ENCODE data around the gene EXOC7. TPM values are rescaled to one million over a fixed set of nuclear protein-coding genes. Genes with fewer than 3 reads are reported as not detected.
A peak's percentile ranks its signal among the peaks of the same experiment; 100 is the strongest.
"Not testable (repeated sequence)": the region's sequence is repeated elsewhere in the genome, so short reads cannot be mapped to it uniquely, and the experiment has no call there.

The EXOC7 gene
- total RNA-seq, 2 experiments from 2014 or later: 163 to 164 TPM

DNA sequence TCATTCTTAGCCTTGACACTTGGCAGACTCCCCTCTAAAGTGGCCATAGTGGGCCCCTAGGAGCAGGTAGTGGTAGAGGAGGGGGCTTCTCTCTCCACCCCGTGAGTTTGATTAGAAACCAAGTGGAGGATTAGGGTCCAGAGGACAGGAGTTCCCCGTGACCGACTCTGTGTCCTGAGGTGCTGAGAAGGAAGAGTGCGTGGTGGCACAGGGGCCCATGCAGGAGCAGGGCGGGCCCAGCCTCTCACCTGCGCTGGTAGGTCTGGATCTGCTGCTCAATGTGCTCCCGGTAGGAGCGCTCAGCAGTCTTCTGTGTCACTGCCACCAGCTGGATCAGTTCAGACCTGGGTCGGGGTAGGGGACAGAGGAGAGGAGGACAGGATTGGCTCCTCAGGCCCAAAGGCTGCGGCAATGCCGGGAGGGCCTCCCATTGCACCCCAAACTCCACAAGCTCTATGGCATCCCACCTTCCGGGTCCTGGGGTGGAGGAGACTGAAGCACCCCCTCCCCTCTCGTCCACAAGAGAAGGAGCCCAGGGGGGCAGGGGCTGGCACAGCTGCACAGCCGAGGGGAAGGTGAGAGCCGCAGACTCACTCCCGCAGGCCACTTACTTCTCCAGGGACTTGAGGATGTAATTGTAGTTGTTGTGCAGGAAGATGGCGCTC is 18.4 kb downstream of the EXOC7 start:
- Mint-ChIP-seq H3K9me3 (no peaks in the 10 kb centered on the region), H3K27ac (no peak overlapping the region), H3K4me1 (no peaks in the 10 kb centered on the region), H3K36me3 (peaks cover 6% of the 10 kb centered on the region), H3K4me3 (no peak overlapping the region), H3K27me3 (no peaks in the 10 kb centered on the region)
- POLR2A ChIA-PET: interaction anchor here (1.0 kb wide), 1 partner anchor 8 kb away, joined by 3 read pairs; no protein-coding TSS in a partner anchor
- no peak for DNase-seq
- ATAC-seq (ENCODE audit: low read depth): no peak

DNA sequence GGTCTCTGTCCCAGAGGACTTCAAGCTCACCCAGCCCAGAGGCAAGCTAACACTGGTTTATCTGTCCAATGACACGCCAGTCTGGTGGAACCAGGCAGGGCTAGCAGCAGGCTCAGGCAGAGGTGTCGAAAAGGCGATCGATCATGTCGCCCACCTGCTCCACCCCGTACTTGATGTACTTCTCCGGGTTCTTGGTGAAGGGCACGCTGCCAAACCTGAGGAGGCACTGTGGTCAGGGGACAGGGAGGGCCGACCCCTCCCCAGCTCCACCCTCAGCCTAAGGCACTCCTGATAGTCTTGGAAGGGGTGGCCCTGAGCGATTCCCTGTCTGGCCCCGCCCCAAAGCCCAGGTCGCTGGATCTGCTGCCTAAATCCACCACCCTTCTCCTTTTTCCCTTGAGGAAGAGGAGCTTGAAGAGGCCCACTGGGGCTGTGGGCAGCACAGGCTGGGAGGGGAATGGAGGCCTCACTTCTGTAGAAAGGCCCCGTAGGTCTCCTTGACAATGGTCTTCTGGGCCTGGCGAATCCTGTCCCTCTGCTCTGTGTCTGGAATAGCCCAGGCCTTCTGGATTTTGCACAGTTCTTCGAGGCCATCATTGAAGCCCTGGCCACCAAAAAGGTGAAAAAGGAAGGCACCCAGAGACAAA is 19.9 kb downstream of the EXOC7 start:
- Mint-ChIP-seq H3K4me1 (no peaks in the 10 kb centered on the region), H3K27me3 (peaks cover 8% of the 10 kb centered on the region), H3K4me3 (no peak overlapping the region), H3K9me3 (no peaks in the 10 kb centered on the region), H3K27ac (no peak overlapping the region), H3K36me3 (peaks cover 4% of the 10 kb centered on the region)
- POLR2A ChIA-PET: interaction anchor here (1.0 kb wide), 1 partner anchor 11 kb away, joined by 3 read pairs; the partner anchor contains the start of gene SRP68
- DNase-seq (no peak), ATAC-seq (ENCODE audit: low read depth) (no peak)

DNA sequence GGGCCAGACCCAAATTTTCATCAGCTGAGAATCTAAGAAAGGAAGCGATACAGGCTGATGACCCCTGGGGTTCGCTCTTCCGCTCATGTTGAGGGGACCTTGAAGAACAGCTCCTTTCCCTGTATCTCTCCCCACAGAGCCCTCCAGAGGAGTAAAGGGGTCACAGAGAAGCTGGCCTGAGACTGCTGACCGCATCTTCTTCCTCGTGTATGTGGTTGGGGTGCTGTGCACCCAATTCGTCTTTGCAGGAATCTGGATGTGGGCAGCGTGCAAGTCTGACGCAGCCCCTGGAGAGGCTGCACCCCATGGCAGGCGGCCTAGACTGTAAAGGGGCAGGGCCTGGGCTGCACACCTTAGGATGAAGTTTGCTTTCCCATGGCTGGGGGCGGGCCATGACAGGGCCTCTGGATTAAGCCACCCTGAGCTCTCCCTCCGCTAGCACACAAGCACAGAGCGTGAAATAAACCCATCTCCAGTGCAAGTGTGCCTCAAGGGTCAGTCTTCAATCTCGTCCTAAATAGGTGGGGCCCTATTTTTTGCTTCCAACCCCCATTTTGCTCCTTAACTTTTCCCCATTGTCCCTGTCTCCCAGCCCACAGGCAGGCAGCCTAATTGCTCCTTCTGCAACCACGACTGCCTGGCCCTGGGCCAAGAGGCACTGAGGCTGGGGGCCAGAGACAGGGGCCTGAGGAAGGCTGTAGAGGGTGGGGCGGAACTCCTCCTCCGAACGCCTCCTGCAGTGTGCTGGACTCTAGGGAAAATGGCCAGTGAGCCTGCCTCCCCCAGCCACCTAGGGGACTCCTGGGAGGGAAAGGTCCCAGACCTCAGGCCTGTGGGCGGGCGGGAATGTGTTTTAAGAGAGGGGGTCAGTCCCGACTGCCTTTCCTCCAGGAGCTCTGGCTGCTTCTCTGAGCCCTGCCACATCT is 21.0 kb downstream of the EXOC7 start:
- peaks cover 4% of the 10 kb centered on the region for H3K36me3 Mint-ChIP-seq
- POLR2A ChIA-PET: no interaction called here
- ATAC-seq (ENCODE audit: low read depth) (no peak), DNase-seq (no peak)
- peaks cover 19% of the 10 kb centered on the region for H3K27me3 Mint-ChIP-seq
- H3K4me3 Mint-ChIP-seq: no peak overlapping the region
- no peak overlapping the region for H3K27ac Mint-ChIP-seq
- H3K4me1 Mint-ChIP-seq: peaks cover 3% of the 10 kb centered on the region
- no peaks in the 10 kb centered on the region for H3K9me3 Mint-ChIP-seq

DNA sequence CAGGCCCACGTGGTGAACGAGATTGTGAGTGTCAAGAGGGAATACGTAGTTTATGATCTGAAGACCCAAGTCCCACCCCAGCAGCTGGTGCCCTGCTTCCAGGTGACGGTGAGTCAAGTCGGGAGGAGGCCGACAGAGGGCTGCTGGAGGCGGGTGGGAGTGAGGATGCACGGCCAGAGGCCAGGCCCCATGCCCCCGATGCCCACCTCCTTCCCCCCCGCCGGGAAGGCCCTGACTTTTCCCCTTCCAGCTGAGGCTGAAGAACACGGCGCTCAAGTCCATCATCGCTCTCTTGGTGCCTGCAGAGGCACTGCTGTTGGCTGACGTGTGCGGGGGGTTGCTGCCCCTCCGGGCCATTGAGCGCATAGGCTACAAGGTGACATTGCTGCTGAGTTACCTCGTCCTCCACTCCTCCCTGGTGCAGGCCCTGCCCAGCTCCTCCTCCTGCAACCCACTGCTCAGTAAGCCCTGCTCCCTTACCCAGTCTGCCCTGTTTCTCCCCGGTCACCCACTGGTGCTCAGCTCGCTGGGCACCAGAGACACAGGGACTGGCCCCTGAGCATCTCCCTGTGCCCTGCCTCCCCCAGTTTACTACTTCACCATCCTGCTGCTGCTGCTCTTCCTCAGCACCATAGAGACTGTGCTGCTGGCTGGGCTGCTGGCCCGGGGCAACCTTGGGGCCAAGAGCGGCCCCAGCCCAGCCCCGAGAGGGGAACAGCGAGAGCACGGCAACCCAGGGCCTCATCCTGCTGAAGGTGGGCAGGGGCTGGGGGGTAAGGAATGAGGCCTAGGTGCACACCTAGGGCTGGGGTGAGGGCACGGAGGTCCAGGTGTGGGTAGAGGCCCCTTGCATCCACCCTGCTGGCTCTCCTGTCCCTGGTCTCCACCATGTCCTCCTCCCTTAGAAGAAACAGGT is 22.0 kb downstream of the EXOC7 start:
- Mint-ChIP-seq H3K9me3 (no peaks in the 10 kb centered on the region), H3K27me3 (peaks cover 28% of the 10 kb centered on the region), H3K36me3 (peaks cover 5% of the 10 kb centered on the region), H3K4me1 (peaks cover 6% of the 10 kb centered on the region), H3K27ac (peak overlapping the region; percentile 51), H3K4me3 (no peak overlapping the region)
- POLR2A ChIA-PET: no interaction called here
- DNase-seq: no peak
- no peak for ATAC-seq (ENCODE audit: low read depth)

DNA sequence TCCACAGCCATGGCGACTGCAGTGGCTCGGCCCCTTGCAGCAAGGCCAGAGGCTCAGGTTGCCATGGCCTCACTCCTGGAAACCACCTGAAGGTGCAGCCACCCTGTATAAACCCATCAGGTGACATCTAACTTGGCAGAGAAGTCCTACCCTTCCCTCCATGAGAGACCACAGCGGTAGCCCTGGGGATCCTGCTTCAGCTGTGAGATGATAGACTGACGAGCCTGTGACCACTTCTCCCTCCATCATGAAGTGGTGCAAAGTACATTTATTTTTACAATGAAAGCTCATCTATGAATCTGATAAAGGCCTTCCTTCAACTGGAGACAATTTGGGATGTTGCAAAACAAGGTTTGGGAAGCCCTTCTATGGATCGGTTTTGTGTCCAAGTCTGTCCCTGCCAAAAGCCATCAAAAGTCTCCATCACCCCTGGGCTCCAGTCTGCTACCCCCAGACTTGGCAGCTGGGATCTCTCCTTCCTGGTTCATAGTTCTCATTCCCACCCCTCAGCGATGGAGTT is 22.8 kb downstream of the EXOC7 start:
- POLR2A ChIA-PET: interaction anchor here (0.8 to 1.9 kb wide), 4 partner anchors 12 to 304 kb away, joined by 3 to 6 read pairs (median 4); partner anchors contain the start of gene EXOC7
- no peak overlapping the region for H3K4me3 Mint-ChIP-seq
- H3K27me3 Mint-ChIP-seq: peaks cover 35% of the 10 kb centered on the region
- ATAC-seq (ENCODE audit: low read depth) (no peak), DNase-seq (no peak)
- no peak overlapping the region for H3K27ac Mint-ChIP-seq
- no peaks in the 10 kb centered on the region for H3K9me3 Mint-ChIP-seq
- peaks cover 8% of the 10 kb centered on the region for H3K4me1 Mint-ChIP-seq
- peaks cover 5% of the 10 kb centered on the region for H3K36me3 Mint-ChIP-seq

DNA sequence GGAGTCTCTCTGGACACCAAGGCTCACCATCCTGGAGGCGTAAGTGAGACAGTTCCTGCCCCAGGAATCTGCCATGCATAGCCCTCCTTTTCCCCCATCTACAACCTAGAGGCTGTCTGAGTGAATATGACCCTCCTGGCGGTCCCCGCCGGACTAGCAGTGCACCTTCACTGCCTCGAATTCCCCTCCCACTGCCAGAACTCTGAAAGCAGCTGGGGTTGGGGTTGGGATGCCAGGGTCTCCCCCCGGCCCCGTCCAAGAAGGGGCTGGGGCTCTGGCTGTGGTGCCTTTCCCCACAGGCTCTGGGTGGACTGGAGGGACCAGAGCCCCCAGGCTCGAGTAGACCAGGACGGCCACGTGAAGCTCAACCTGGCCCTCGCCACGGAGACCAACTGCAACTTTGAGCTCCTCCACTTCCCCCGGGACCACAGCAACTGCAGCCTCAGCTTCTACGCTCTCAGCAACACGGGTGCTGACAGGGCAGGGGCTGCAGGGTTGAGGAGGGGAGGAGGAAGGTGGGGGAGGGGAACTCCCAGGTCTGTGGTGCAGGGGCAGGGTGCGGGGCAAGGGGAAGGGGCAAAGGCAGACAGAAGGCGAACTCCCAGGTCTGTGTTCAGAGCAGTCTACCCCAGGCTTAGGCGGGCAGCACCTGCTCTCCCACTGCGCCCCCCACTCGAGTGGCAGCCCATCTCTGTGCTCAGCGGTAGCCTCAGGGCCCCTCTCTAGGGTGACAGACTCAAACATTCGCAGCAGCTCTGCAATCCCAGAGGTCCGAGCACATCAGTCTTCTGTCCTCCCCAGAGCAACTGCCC is 23.4 kb downstream of the EXOC7 start:
- peaks cover 5% of the 10 kb centered on the region for H3K36me3 Mint-ChIP-seq
- DNase-seq (no peak), ATAC-seq (ENCODE audit: low read depth) (no peak)
- H3K4me1 Mint-ChIP-seq: peaks cover 11% of the 10 kb centered on the region
- H3K27ac Mint-ChIP-seq: no peak overlapping the region
- POLR2A ChIA-PET: interaction anchor here (0.8 to 1.9 kb wide), 6 partner anchors 13 to 304 kb away, joined by 3 to 6 read pairs (median 3); partner anchors contain the start of gene EXOC7
- H3K27me3 Mint-ChIP-seq: peaks cover 42% of the 10 kb centered on the region
- no peaks in the 10 kb centered on the region for H3K9me3 Mint-ChIP-seq
- H3K4me3 Mint-ChIP-seq: no peak overlapping the region

DNA sequence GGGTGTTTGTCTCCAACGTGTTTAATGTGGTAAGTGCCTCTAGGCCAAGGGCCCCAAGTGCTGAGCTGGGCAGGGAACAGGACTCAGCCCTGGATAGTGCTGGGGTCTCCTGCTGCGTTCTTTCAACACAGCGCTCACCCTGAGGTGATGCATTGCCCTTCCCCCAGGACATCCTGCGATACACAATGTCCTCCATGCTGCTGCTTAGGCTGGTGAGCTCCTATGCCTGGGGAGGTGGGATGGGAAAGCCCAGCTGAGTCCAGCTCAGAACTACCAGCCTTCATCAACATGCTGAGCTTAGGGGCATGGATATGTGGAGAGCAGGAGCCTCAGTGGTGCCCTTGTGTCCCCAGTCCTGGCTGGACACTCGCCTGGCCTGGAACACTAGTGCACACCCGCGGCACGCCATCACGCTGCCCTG is 24.0 kb downstream of the EXOC7 start:
- ATAC-seq (ENCODE audit: low read depth): no peak
- H3K9me3 Mint-ChIP-seq: no peaks in the 10 kb centered on the region
- H3K4me3 Mint-ChIP-seq: no peak overlapping the region
- peaks cover 15% of the 10 kb centered on the region for H3K4me1 Mint-ChIP-seq
- DNase-seq: no peak
- POLR2A ChIA-PET: interaction anchor here (0.8 to 1.9 kb wide), 4 partner anchors 24 to 202 kb away, joined by 3 to 6 read pairs (median 3); partner anchors contain the start of gene EXOC7
- H3K36me3 Mint-ChIP-seq: peaks cover 4% of the 10 kb centered on the region
- H3K27ac Mint-ChIP-seq: no peak overlapping the region
- H3K27me3 Mint-ChIP-seq: peaks cover 47% of the 10 kb centered on the region

DNA sequence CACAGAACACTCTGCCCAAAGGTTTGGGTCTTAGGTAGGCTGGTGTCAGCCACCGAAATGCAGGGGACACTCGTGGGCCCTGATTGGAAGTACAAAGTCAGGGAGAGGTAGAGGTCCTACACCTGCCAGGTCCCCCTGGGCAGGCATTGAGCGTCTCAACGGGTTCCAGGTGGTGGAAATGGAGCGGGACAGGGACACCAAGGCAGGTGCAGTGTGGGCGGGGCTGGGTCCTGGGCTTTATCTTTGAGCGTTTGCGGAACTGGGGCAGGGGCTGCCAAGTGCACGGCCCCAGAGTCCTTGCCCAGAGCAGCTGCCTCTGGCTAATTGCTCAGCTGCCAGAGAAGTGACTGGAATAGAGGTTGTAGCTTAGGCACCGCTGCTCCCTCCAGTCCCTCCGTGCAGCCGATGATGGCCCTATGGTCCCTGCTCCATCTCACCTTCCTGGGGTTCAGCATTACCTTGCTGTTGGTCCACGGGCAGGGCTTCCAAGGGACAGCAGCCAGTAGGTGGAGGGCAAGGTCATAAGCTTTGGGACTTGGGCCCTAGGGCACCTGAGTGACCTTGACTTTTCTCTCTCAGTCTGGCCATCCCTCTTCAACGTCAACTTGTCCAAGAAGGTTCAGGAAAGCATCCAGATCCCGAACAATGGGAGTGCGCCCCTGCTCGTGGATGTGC is 24.6 kb downstream of the EXOC7 start, which contains the start of gene ZACN:
TSS of gene ZACN (plus strand) at position 323 of the 675 bp plus-strand sequence. CDS start at position 406, 83 bp downstream.
- H3K27me3 Mint-ChIP-seq: peaks cover 48% of the 10 kb centered on the region
- ATAC-seq (ENCODE audit: low read depth) (no peak), DNase-seq (no peak)
- H3K36me3 Mint-ChIP-seq: peaks cover 1% of the 10 kb centered on the region
- H3K4me3 Mint-ChIP-seq: no peak within 1 kb of the TSS
- H3K27ac Mint-ChIP-seq: no peak within 1 kb of the TSS
- peaks cover 15% of the 10 kb centered on the region for H3K4me1 Mint-ChIP-seq
- POLR2A ChIA-PET: interaction anchor here (1.5 to 1.9 kb wide), 2 partner anchors 25 to 203 kb away, joined by 3 to 6 read pairs; partner anchors contain the start of gene EXOC7
- no peaks in the 10 kb centered on the region for H3K9me3 Mint-ChIP-seq

DNA sequence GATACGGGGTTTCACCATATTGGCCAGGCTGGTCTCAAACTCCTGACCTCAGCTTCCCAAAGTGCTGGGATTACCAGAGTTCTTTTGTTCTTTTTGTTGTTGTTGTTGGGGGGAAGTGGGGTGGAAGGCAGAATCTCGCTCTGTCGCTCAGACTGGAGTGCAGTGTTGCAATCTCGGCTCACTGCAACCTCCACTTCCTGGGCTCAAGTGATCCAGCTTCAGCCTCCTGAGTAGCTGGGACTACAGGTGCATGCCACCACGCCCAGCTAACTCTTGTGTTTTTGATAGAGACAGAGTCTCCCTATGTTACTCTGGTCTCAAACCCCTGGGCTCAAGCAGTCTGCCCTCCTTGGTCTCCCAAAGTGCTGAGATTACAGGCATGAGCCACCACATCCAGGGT is 25.2 kb downstream of the EXOC7 start:
- DNase-seq; H3K27ac Mint-ChIP-seq; H3K36me3 Mint-ChIP-seq; H3K4me3 Mint-ChIP-seq; ATAC-seq (ENCODE audit: low read depth); H3K9me3 Mint-ChIP-seq: not testable (repeated sequence)
- Mint-ChIP-seq H3K27me3 (peaks cover 55% of the 10 kb centered on the region), H3K4me1 (peaks cover 15% of the 10 kb centered on the region)
- POLR2A ChIA-PET: interaction anchor here (0.8 kb wide), 1 partner anchor 15 kb away, joined by 3 read pairs; no protein-coding TSS in a partner anchor

DNA sequence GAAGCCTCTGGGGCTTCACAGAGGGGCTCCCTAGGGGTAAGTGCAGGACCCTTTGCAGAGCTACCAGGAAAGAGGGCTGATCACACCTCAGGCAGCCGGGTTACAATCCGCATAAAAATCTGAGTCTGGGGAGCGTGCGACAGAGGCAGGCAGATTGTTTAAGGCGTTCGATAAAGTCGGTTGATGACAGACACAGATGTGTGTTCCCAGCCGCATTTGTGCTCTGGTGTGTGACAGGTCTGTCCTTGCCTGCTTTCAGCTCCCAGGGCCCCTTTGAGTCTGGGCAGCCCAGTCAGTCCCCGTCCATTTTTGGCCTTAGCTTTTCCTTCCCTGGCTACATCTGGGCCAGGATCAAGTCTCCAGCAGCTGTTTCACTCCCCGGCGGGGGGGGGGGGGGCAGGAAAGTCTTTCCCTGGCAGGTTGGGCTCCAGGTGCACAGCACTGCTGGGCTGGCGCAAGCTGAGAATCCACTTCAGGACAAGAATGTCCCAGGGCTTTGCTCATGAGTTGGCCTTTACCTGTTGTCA is 25.9 kb downstream of the EXOC7 start:
- no peaks in the 10 kb centered on the region for H3K9me3 Mint-ChIP-seq
- H3K27ac Mint-ChIP-seq: no peak overlapping the region
- POLR2A ChIA-PET: interaction anchor here (0.6 to 1.4 kb wide), 6 partner anchors 8 to 1993 kb away, joined by 3 to 9 read pairs (median 3); no protein-coding TSS in a partner anchor
- H3K27me3 Mint-ChIP-seq: peaks cover 55% of the 10 kb centered on the region
- H3K4me3 Mint-ChIP-seq: peak overlapping the region; percentile 82
- DNase-seq (no peak), ATAC-seq (ENCODE audit: low read depth) (no peak)
- H3K4me1 Mint-ChIP-seq: peaks cover 15% of the 10 kb centered on the region
- H3K36me3 Mint-ChIP-seq: peaks cover 1% of the 10 kb centered on the region

Data from activated naive CD8-positive, alpha-beta T cell treated with anti-CD3 and anti-CD28 coated beads, Interleukin-2, amount 10 ng/mL, durations not matched to agents 7 days and 5 days (primary cell).